ENCODE measurements around the gene FHIT.

- TF ChIP-seq EZH2 (IDR thresholded peaks at IDR 0.05; ENCODE audit: insufficient read depth, poor library complexity, severe bottlenecking) = no peak
- no peak for TF ChIP-seq EZH2phosphoT487 (IDR thresholded peaks at IDR 0.05; ENCODE audit: insufficient read depth, low read depth)
Observed at GRCh38 chr3:60079076-60079475, 1172.2 kb downstream of the FHIT start.

All from GM23248 (cell line).